Measurements from ENCODE around the gene TMED5.
"Not testable (repeated sequence)": the region's sequence is repeated elsewhere in the genome, so short reads cannot be mapped to it uniquely, and the experiment has no call there.

Gene TMED5

GRCh38 chr1:93200086-93200620 is 19.9 kb upstream of the TMED5 start:
- Histone ChIP-seq H3K4me3 (ENCODE audit: low read length) (no peak overlapping the region), H3K9me3 (ENCODE audit: control insufficient read depth, insufficient read depth, low read length) (no peaks in the 10 kb centered on the region), H3K27me3 (ENCODE audit: control insufficient read depth, insufficient read depth, low read length) (no peaks in the 10 kb centered on the region), H3K4me1 (ENCODE audit: control insufficient read depth, insufficient read depth, low read length) (no peaks in the 10 kb centered on the region), H3K27ac (ENCODE audit: low read length) (no peak overlapping the region), H3K36me3 (ENCODE audit: control insufficient read depth, insufficient read depth, low read length) (peaks cover 3% of the 10 kb centered on the region; the same call in 1 of the 2 replicates)
- no peak for DNase-seq (ENCODE audit: low read depth, low spot score)
- no CpG with 5 or more reads among the region's 6 CpGs for WGBS (ENCODE audit: insufficient coverage, insufficient read length)

- H3K4me3 ChIP-seq (ENCODE audit: low read length): no peak overlapping the region
- H3K27ac ChIP-seq (ENCODE audit: low read length): no peak overlapping the region
- H3K9me3 ChIP-seq (ENCODE audit: control insufficient read depth, insufficient read depth, low read length): no peaks in the 10 kb centered on the region
- H3K27me3 ChIP-seq (ENCODE audit: control insufficient read depth, insufficient read depth, low read length): no peaks in the 10 kb centered on the region
- no peaks in the 10 kb centered on the region for H3K4me1 ChIP-seq (ENCODE audit: control insufficient read depth, insufficient read depth, low read length)
- no peak for DNase-seq (ENCODE audit: low read depth, low spot score)
- WGBS (ENCODE audit: insufficient coverage, insufficient read length): no CpG with 5 or more reads among the region's 9 CpGs
- peaks cover 5% of the 10 kb centered on the region; the same call in 1 of the 2 replicates for H3K36me3 ChIP-seq (ENCODE audit: control insufficient read depth, insufficient read depth, low read length)
Observed at GRCh38 chr1:93199150-93199549, 18.9 kb upstream of the TMED5 start.

DNA sequence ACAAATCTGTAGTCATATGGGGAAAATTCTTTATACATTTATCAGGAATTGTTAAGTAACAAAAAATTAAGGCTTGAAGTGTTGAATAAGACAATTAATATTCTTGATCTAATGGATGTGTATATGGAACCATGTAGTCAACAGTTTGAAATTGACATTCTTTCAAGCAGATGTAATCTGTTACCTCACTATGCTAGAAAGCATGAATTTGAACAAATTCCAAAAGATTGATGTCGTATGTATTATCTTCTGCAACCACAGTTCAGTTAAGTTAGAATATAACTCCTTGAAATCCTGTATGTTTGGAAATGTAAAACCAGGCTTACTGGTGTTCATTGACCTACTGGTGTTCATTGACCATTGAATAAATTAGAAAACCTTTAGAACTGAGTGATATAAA is 16.4 kb upstream of the TMED5 start:
- Histone ChIP-seq H3K4me1 (ENCODE audit: control insufficient read depth, insufficient read depth, low read length) (no peaks in the 10 kb centered on the region), H3K27me3 (ENCODE audit: control insufficient read depth, insufficient read depth, low read length) (no peaks in the 10 kb centered on the region), H3K36me3 (ENCODE audit: control insufficient read depth, insufficient read depth, low read length) (peaks cover 5% of the 10 kb centered on the region; the same call in 1 of the 2 replicates), H3K4me3 (ENCODE audit: low read length) (no peak overlapping the region), H3K9me3 (ENCODE audit: control insufficient read depth, insufficient read depth, low read length) (no peaks in the 10 kb centered on the region), H3K27ac (ENCODE audit: low read length) (no peak overlapping the region)
- DNase-seq (ENCODE audit: low read depth, low spot score): no peak
- WGBS (ENCODE audit: insufficient coverage, insufficient read length): no CpG with 5 or more reads among the region's 1 CpG

DNA sequence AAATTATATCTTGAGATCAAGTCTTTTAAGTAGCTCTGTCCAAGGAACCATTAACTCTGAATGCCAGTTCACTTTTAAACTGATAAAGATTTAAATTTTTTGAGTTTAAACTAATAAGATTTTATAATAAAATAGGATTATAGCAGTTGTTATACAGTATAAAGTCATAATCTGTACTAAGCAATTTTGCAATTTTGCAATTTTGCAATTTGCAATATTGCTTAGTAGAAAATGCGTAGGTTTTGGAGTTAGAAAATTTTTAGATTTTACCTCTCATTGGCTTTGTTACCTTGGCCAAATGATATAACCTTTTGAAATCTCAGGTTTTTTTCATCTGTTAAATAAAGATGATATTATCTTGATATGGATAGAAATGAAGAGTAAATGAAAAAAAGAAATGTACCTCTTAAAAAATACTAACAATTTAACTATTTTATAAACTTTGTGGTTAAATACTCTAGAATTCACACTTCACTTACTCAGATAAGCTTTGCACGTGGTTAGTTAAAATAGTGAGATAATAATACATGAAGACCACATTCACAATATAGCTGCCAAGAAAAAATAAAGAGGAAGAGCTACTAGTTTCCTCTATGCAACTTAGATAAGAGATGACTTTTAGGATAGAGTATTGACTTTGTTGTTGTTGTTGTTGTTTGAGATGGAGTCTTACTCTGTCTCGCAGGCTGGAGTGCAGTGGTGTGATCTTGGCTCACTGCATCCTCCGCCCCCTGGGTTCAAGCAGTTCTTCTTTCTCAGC is 14.2 kb upstream of the TMED5 start:
- peaks cover 2% of the 10 kb centered on the region; the same call in 1 of the 2 replicates for H3K36me3 ChIP-seq (ENCODE audit: control insufficient read depth, insufficient read depth, low read length)
- no peaks in the 10 kb centered on the region for H3K27me3 ChIP-seq (ENCODE audit: control insufficient read depth, insufficient read depth, low read length)
- no peaks in the 10 kb centered on the region for H3K9me3 ChIP-seq (ENCODE audit: control insufficient read depth, insufficient read depth, low read length)
- H3K27ac ChIP-seq (ENCODE audit: low read length): no peak overlapping the region
- H3K4me1 ChIP-seq (ENCODE audit: control insufficient read depth, insufficient read depth, low read length): no peaks in the 10 kb centered on the region
- DNase-seq (ENCODE audit: low read depth, low spot score): no peak
- H3K4me3 ChIP-seq (ENCODE audit: low read length): no peak overlapping the region
- 100% methylated on average over 1 of the region's 4 CpGs for WGBS (ENCODE audit: insufficient coverage, insufficient read length)

- no peak for DNase-seq (ENCODE audit: low read depth, low spot score)
- no CpG with 5 or more reads among the region's 3 CpGs for WGBS (ENCODE audit: insufficient coverage, insufficient read length)
- peaks cover 2% of the 10 kb centered on the region; the same call in 1 of the 2 replicates for H3K36me3 ChIP-seq (ENCODE audit: control insufficient read depth, insufficient read depth, low read length)
Observed at GRCh38 chr1:93190432-93190831, 10.2 kb upstream of the TMED5 start.

GRCh38 chr1:93186667-93187066 is 6.5 kb upstream of the TMED5 start:
- no peak overlapping the region for H3K4me3 ChIP-seq (ENCODE audit: low read length)
- H3K36me3 ChIP-seq (ENCODE audit: control insufficient read depth, insufficient read depth, low read length): no peaks in the 10 kb centered on the region
- no CpG with 5 or more reads among the region's 1 CpG for WGBS (ENCODE audit: insufficient coverage, insufficient read length)
- H3K27ac ChIP-seq (ENCODE audit: low read length): no peak overlapping the region
- no peak for DNase-seq (ENCODE audit: low read depth, low spot score)
- H3K9me3 ChIP-seq (ENCODE audit: control insufficient read depth, insufficient read depth, low read length): no peaks in the 10 kb centered on the region
- no peaks in the 10 kb centered on the region for H3K27me3 ChIP-seq (ENCODE audit: control insufficient read depth, insufficient read depth, low read length)
- no peaks in the 10 kb centered on the region for H3K4me1 ChIP-seq (ENCODE audit: control insufficient read depth, insufficient read depth, low read length)

More at GRCh38 chr1:93190432-93190831, 10.2 kb upstream of the TMED5 start:
- H3K9me3 ChIP-seq (ENCODE audit: control insufficient read depth, insufficient read depth, low read length): no peaks in the 10 kb centered on the region
- H3K27ac ChIP-seq (ENCODE audit: low read length): no peak overlapping the region
- no peaks in the 10 kb centered on the region for H3K27me3 ChIP-seq (ENCODE audit: control insufficient read depth, insufficient read depth, low read length)
- H3K4me1 ChIP-seq (ENCODE audit: control insufficient read depth, insufficient read depth, low read length): no peaks in the 10 kb centered on the region
- no peak overlapping the region for H3K4me3 ChIP-seq (ENCODE audit: low read length)

DNA sequence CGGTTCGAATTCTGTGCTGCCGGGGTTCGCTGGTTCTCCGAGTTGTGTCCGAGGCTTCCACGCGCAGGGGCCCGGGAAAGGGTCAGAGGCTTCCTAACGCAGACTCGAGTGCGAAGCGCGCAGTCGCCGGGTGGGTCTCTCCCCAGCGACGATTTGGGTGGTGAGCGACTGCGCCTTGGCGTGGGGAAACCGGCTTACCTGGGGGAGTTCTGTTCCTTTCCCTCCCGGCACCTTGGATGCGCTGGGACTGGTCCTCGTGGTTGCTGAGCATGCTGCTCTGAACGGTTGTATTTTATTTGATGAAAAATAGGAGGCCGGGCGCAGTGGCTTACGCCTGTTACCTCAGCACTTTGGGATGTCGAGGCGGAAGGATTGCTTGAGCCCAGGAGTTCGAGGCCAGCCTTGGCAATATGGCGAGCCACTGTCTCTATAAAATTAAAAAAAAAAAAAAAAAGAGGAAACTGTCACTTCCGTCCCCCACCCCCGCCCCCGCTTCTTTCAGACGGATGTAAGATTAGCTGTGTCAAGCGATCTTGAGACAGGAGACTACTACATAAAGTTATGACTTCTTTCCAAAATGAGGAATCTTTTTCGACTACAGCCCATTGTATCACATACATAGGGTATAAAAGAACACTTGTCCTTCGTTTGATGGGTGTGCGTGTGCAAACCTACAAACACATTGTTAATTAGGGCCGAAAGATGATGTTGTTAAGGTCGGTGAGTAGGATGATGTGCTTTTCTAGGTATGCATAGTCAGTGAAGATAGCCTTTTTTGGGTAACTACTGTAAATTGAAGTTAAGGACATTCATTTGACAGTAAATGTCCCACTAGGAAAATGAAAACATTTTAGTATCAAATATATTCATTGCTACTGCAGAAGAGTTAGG is 755 bp upstream of the TMED5 start, which contains the start of gene CCDC18:
Gene CCDC18, plus strand, starts transcription at position 2 of the 891 bp plus-strand sequence. CDS start 2,638 bp downstream, outside the sequence.
- WGBS (ENCODE audit: insufficient coverage, insufficient read length): no CpG with 5 or more reads among the region's 43 CpGs
- no peaks in the 10 kb centered on the region for H3K4me1 ChIP-seq (ENCODE audit: control insufficient read depth, insufficient read depth, low read length)

DNA sequence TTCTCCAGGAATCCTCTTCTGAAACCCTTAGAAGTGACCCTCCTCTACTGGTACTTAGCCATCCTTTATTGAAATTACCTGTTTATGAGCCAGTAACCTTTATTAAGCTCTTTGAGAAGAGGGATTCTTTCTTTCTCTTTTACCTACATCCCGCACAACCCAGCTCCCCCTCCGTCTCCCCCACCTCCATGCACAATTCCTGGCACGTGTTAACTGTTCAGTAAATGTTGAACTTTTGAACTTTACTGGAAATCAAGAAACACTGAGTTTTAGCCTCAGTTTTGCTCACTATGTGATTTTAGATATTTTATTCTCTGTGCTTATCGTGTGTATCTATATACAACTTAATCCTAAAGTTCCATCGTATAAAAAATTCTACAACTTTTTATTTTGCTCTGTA is 1.8 kb downstream of the TMED5 start:
- Histone ChIP-seq H3K4me1 (ENCODE audit: control insufficient read depth, insufficient read depth, low read length) (no peaks in the 10 kb centered on the region), H3K36me3 (ENCODE audit: control insufficient read depth, insufficient read depth, low read length) (no peaks in the 10 kb centered on the region), H3K27me3 (ENCODE audit: control insufficient read depth, insufficient read depth, low read length) (no peaks in the 10 kb centered on the region), H3K4me3 (ENCODE audit: low read length) (no peak overlapping the region), H3K9me3 (ENCODE audit: control insufficient read depth, insufficient read depth, low read length) (no peaks in the 10 kb centered on the region), H3K27ac (ENCODE audit: low read length) (no peak overlapping the region)
- WGBS (ENCODE audit: insufficient coverage, insufficient read length): no CpG with 5 or more reads among the region's 5 CpGs
- no peak for DNase-seq (ENCODE audit: low read depth, low spot score)

More for the DNA sequence above, 755 bp upstream of the TMED5 start, which contains the start of gene CCDC18:
- H3K27me3 ChIP-seq (ENCODE audit: control insufficient read depth, insufficient read depth, low read length): no peaks in the 10 kb centered on the region
- no peaks in the 10 kb centered on the region for H3K9me3 ChIP-seq (ENCODE audit: control insufficient read depth, insufficient read depth, low read length)
- H3K27ac ChIP-seq (ENCODE audit: low read length): no peak within 1 kb of the TSS
- H3K36me3 ChIP-seq (ENCODE audit: control insufficient read depth, insufficient read depth, low read length): no peaks in the 10 kb centered on the region
- DNase-seq (ENCODE audit: low read depth, low spot score): no peak
- peak within 1 kb of the TSS; percentile 90 for H3K4me3 ChIP-seq (ENCODE audit: low read length)

- Histone ChIP-seq H3K4me1 (ENCODE audit: control insufficient read depth, insufficient read depth, low read length) (no peaks in the 10 kb centered on the region), H3K4me3 (ENCODE audit: low read length) (no peak overlapping the region), H3K36me3 (ENCODE audit: control insufficient read depth, insufficient read depth, low read length) (no peaks in the 10 kb centered on the region), H3K9me3 (ENCODE audit: control insufficient read depth, insufficient read depth, low read length) (no peaks in the 10 kb centered on the region), H3K27ac (ENCODE audit: low read length) (no peak overlapping the region), H3K27me3 (ENCODE audit: control insufficient read depth, insufficient read depth, low read length) (no peaks in the 10 kb centered on the region)
- no CpG with 5 or more reads among the region's 4 CpGs for WGBS (ENCODE audit: insufficient coverage, insufficient read length)
- DNase-seq (ENCODE audit: low read depth, low spot score): no peak
Observed at GRCh38 chr1:93177991-93178390, 2.2 kb downstream of the TMED5 start.

GRCh38 chr1:93174638-93175037 is 5.6 kb downstream of the TMED5 start:
- no CpG with 5 or more reads among the region's 3 CpGs for WGBS (ENCODE audit: insufficient coverage, insufficient read length)
- DNase-seq (ENCODE audit: low read depth, low spot score); H3K27ac ChIP-seq (ENCODE audit: low read length); H3K4me3 ChIP-seq (ENCODE audit: low read length); H3K36me3 ChIP-seq (ENCODE audit: control insufficient read depth, insufficient read depth, low read length); H3K4me1 ChIP-seq (ENCODE audit: control insufficient read depth, insufficient read depth, low read length); H3K9me3 ChIP-seq (ENCODE audit: control insufficient read depth, insufficient read depth, low read length); H3K27me3 ChIP-seq (ENCODE audit: control insufficient read depth, insufficient read depth, low read length): not testable (repeated sequence)

Measured in iPS DF 6.9 (cell line).